ENCODE data around the gene TMEM131. TPM values are rescaled to one million over a fixed set of nuclear protein-coding genes. Genes with fewer than 3 reads are reported as not detected.
"Not testable (repeated sequence)": the region's sequence is repeated elsewhere in the genome, so short reads cannot be mapped to it uniquely, and the experiment has no call there.

The TMEM131 gene
- total RNA-seq, 2 donors from 2014 or later: 20.0 to 21.4 TPM

GRCh38 chr2:97863829-97864228, 131.9 kb downstream of the TMEM131 start:
- Histone ChIP-seq H3K4me3 (no peak overlapping the region), H3K4me1 (no peaks in the 10 kb centered on the region), H3K27ac (no peak overlapping the region), H3K27me3 (no peaks in the 10 kb centered on the region), H3K9me3 (no peaks in the 10 kb centered on the region), H3K36me3 (replicated peaks in 1 of 2; ENCODE audit: insufficient read depth in 1 of 2, low read depth in 2 of 2) (no peaks in the 10 kb centered on the region)
- TF ChIP-seq CTCF (IDR thresholded peaks at IDR 0.05) (no peak), POLR2A (IDR thresholded peaks at IDR 0.05) (no peak)
- WGBS, 2 donors: 93 to 99% methylated on average over 3 of the region's 3 CpGs
- intact Hi-C loops (cut with DNase I): no loop called here
- DNase-seq (no peak), ATAC-seq (no peak)

- DNase-seq: no peak
- Histone ChIP-seq H3K27ac (no peak overlapping the region), H3K9me3 (no peaks in the 10 kb centered on the region), H3K27me3 (no peaks in the 10 kb centered on the region), H3K4me3 (no peak overlapping the region), H3K4me1 (no peaks in the 10 kb centered on the region), H3K36me3 (replicated peaks in 1 of 2; ENCODE audit: insufficient read depth in 1 of 2, low read depth in 2 of 2) (no peaks in the 10 kb centered on the region)
- no peak for ATAC-seq
- no peak for TF ChIP-seq CTCF (IDR thresholded peaks at IDR 0.05)
- 100% methylated on average over 2 of the region's 2 CpGs; no CpG with 5 or more reads in 1 of the 2 donors for WGBS, 2 donors
- intact Hi-C loops (cut with DNase I): no loop called here
Measured at GRCh38 chr2:97861177-97861576, 134.6 kb downstream of the TMEM131 start.

- TF ChIP-seq POLR2A (IDR thresholded peaks at IDR 0.05) (no peak), CTCF (IDR thresholded peaks at IDR 0.05) (no peak)
- H3K4me3 ChIP-seq: no peak overlapping the region
- H3K9me3 ChIP-seq: no peaks in the 10 kb centered on the region
- H3K36me3 ChIP-seq (replicated peaks in 1 of 2; ENCODE audit: insufficient read depth in 1 of 2, low read depth in 2 of 2): no peaks in the 10 kb centered on the region
- intact Hi-C loops (cut with DNase I): no loop called here
- no peaks in the 10 kb centered on the region for H3K4me1 ChIP-seq
- H3K27me3 ChIP-seq: no peaks in the 10 kb centered on the region
- DNase-seq: no peak
- H3K27ac ChIP-seq: no peak overlapping the region
- 91 to 97% methylated on average over 3 of the region's 3 CpGs for WGBS, 2 donors
- ATAC-seq: no peak
Measured at GRCh38 chr2:97858442-97858841, 137.3 kb downstream of the TMEM131 start.

GRCh38 chr2:97857553-97857952, 138.2 kb downstream of the TMEM131 start:
- Histone ChIP-seq H3K4me1 (no peaks in the 10 kb centered on the region), H3K9me3 (no peaks in the 10 kb centered on the region), H3K27ac (no peak overlapping the region), H3K36me3 (replicated peaks in 1 of 2; ENCODE audit: insufficient read depth in 1 of 2, low read depth in 2 of 2) (no peaks in the 10 kb centered on the region), H3K4me3 (no peak overlapping the region), H3K27me3 (no peaks in the 10 kb centered on the region)
- DNase-seq (no peak), ATAC-seq (no peak)
- intact Hi-C loops (cut with DNase I): no loop called here
- no peak for TF ChIP-seq CTCF (IDR thresholded peaks at IDR 0.05)
- TF ChIP-seq POLR2A (IDR thresholded peaks at IDR 0.05): no peak
- WGBS, 2 donors: 59 to 74% methylated on average over 2 of the region's 2 CpGs

GRCh38 chr2:97853057-97853456, 142.7 kb downstream of the TMEM131 start:
- 100% methylated on average over 3 to 4 of the region's 4 CpGs for WGBS, 2 donors
- H3K4me1 ChIP-seq; H3K27ac ChIP-seq; H3K9me3 ChIP-seq; DNase-seq; ATAC-seq; H3K4me3 ChIP-seq; H3K36me3 ChIP-seq (replicated peaks in 1 of 2; ENCODE audit: insufficient read depth in 1 of 2, low read depth in 2 of 2); H3K27me3 ChIP-seq; intact Hi-C loops (cut with DNase I): not testable (repeated sequence)
